ENCODE measurements around the gene PSMD13. TPM values are rescaled to one million over a fixed set of nuclear protein-coding genes. Genes with fewer than 3 reads are reported as not detected.
A peak's percentile ranks its signal among the peaks of the same experiment; 100 is the strongest.

Gene PSMD13
- total RNA-seq, 1 experiment from 2014 or later = 141 TPM

DNA sequence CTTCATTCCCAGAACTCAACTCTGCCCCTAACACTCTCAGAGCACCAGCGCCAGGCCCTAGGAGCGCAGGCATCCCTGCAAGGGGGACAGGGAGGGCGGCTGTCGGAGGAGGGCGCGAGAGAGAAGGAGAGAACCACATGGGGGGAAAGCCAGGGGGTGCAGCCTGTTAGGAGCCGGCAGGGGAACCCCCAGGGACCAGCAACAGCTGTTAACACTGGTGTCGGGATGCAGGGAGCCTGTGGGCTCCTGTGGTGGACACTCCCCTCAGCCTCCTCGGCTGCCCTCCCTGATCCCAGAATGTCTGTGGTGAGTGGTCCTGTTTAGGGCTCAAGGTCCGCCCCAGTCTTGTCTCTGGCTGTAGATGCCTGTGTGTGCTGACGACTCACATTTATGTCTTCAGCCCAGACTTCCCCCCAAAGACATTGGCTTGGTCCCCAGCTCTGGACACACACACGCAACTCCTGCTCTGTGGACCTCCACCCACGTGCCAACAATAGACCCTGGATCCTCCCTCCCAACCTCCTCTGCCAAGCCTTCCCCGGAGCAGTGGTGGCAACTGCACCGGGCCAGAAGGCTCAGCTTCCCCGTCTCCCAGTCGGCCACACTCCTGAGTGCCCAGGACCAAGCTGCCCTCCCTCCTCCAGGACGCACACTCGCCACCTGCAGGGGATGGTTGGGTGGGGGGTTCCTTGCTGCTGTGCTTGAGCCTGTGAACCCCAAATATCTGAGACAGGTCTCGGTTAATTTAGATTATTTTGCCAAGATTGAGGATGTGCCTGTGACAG is 63.4 kb downstream of the PSMD13 start:
- H3K18ac ChIP-seq (ENCODE audit: insufficient read length, low read depth, low read length) = no peak overlapping the region
- no peak overlapping the region for H4K8ac ChIP-seq (replicated peaks; ENCODE audit: insufficient read length, low read depth, low read length)
- no peak overlapping the region for H3T11ph ChIP-seq (ENCODE audit: low read length)
- no peak overlapping the region for H3K4me2 ChIP-seq (ENCODE audit: insufficient read depth, insufficient read length, low read length)
- H3K27ac ChIP-seq (ENCODE audit: insufficient read length, low read depth, low read length) = no peak overlapping the region
- H3K27me3 Mint-ChIP-seq (ENCODE audit: low read depth) = no peaks in the 10 kb centered on the region
- H3K9me3 Mint-ChIP-seq = peaks cover 2 to 10% of the 10 kb centered on the region in 2 experiments; a peak in 3 of 5 replicates
- H3K23me2 ChIP-seq (ENCODE audit: insufficient read length, low read depth, low read length, poor library complexity, severe bottlenecking) = no peaks in the 10 kb centered on the region
- H2BK20ac ChIP-seq (ENCODE audit: low read depth, low read length, poor library complexity, severe bottlenecking) = no peak overlapping the region
- no peak overlapping the region for H3K56ac ChIP-seq (ENCODE audit: insufficient read length, low read depth, low read length)
- no peak overlapping the region for H4K91ac ChIP-seq (ENCODE audit: insufficient read length, low read depth, low read length)
- H4K20me1 ChIP-seq (ENCODE audit: control insufficient read depth, insufficient read depth, insufficient read length) = no peaks in the 10 kb centered on the region
- peaks cover 37 to 52% of the 10 kb centered on the region in 2 experiments for H3K4me1 Mint-ChIP-seq
- TF ChIP-seq, protein P1, sequence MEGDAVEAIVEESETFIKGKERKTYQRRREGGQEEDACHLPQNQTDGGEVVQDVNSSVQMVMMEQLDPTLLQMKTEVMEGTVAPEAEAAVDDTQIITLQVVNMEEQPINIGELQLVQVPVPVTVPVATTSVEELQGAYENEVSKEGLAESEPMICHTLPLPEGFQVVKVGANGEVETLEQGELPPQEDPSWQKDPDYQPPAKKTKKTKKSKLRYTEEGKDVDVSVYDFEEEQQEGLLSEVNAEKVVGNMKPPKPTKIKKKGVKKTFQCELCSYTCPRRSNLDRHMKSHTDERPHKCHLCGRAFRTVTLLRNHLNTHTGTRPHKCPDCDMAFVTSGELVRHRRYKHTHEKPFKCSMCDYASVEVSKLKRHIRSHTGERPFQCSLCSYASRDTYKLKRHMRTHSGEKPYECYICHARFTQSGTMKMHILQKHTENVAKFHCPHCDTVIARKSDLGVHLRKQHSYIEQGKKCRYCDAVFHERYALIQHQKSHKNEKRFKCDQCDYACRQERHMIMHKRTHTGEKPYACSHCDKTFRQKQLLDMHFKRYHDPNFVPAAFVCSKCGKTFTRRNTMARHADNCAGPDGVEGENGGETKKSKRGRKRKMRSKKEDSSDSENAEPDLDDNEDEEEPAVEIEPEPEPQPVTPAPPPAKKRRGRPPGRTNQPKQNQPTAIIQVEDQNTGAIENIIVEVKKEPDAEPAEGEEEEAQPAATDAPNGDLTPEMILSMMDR (conservative IDR thresholded peaks at IDR 0.05) = peak; percentile 54
- no peak overlapping the region for H2AFZ ChIP-seq (ENCODE audit: low read length)
- no peak overlapping the region for H3K9ac ChIP-seq (ENCODE audit: extremely low read depth, insufficient read length, low read length)
- H3K23ac ChIP-seq (ENCODE audit: insufficient read length, low read depth, low read length) = no peak overlapping the region
- no peak overlapping the region for H2BK15ac ChIP-seq (ENCODE audit: low read depth, low read length)
- H4K5ac ChIP-seq (ENCODE audit: insufficient read length, low read depth, low read length) = no peak overlapping the region
- H2BK12ac ChIP-seq (ENCODE audit: insufficient read length, low read depth, low read length) = no peak overlapping the region
- peak overlapping the region; percentile 22 to 81 (median 38); a peak in 4 of 7 replicates for H3K27ac Mint-ChIP-seq
- peak overlapping the region in 1 of 2 experiments; percentile 25; a peak in 2 of 5 replicates for H3K4me3 Mint-ChIP-seq
- no peak overlapping the region for H2BK5ac ChIP-seq (ENCODE audit: insufficient read length, low read length)
- H3K4ac ChIP-seq (ENCODE audit: low read depth, low read length) = no peak overlapping the region
- H2AK5ac ChIP-seq (ENCODE audit: insufficient read length, low read length) = no peak overlapping the region
- no peaks in the 10 kb centered on the region for H3K79me1 ChIP-seq (ENCODE audit: insufficient read depth, low read depth, low read length, poor library complexity, severe bottlenecking)
- no CpG with 5 or more reads among the region's 20 CpGs for WGBS (ENCODE audit: extremely low coverage, insufficient read length, low lambda C conversion rate)
- no peaks in the 10 kb centered on the region for H3K9me3 ChIP-seq (ENCODE audit: control insufficient read depth, low read depth, low read length)
- H3K14ac ChIP-seq (ENCODE audit: insufficient read depth, low read length) = no peak overlapping the region; the same call in 1 of the 2 replicates
- no peaks in the 10 kb centered on the region for H3K27me3 ChIP-seq (ENCODE audit: insufficient read depth, low read length)
- H3K79me2 ChIP-seq (ENCODE audit: insufficient read depth, low read length) = no peaks in the 10 kb centered on the region
- H2BK120ac ChIP-seq (ENCODE audit: low read depth, low read length, poor library complexity, severe bottlenecking) = no peak overlapping the region
- peaks cover 4% of the 10 kb centered on the region; the same call in 1 of the 2 replicates for H3K4me1 ChIP-seq (ENCODE audit: insufficient read depth, low read length)
- peaks cover 1 to 13% (median 7%) of the 10 kb centered on the region in 3 experiments; a peak in 6 of 7 replicates for H3K36me3 Mint-ChIP-seq (ENCODE audit: insufficient read depth in 1 of 3, low read depth in 3 of 3)
- DNase-seq = peak; percentile 79

Other genes starting within 250 kb of the PSMD13 start
- not detected in 2 replicates for gene SCGB1C1, start 43.9 kb upstream of the PSMD13 start, total RNA-seq (2021)
- 44.1 and 49.4 TPM in 2 replicates for gene BET1L, start 29.6 kb upstream of the PSMD13 start, total RNA-seq (2021)
- gene RIC8A, start 29.3 kb upstream of the PSMD13 start, total RNA-seq (2021) = 94.9 and 98.1 TPM in 2 replicates
- gene SIRT3, start 634 bp upstream of the PSMD13 start, total RNA-seq (2021) = 13.2 and 13.9 TPM in 2 replicates
- not detected in 2 replicates for gene NLRP6, start 41.4 kb downstream of the PSMD13 start, total RNA-seq (2021)
- gene PGGHG, start 52.1 kb downstream of the PSMD13 start, total RNA-seq (2021) = 57.9 and 58.3 TPM in 2 replicates
- gene IFITM5, start 62.5 kb downstream of the PSMD13 start, total RNA-seq (2021) = not detected in 2 replicates
- 421 and 425 TPM in 2 replicates for gene IFITM2, start 70.8 kb downstream of the PSMD13 start, total RNA-seq (2021)
- gene IFITM1, start 77.1 kb downstream of the PSMD13 start, total RNA-seq (2021) = 498 and 500 TPM in 2 replicates
- 419 and 425 TPM in 2 replicates for gene IFITM3, start 83.9 kb downstream of the PSMD13 start, total RNA-seq (2021)
- gene B4GALNT4, start 132.5 kb downstream of the PSMD13 start, total RNA-seq (2021) = 101 and 105 TPM in 2 replicates
- 41.7 and 43.8 TPM in 2 replicates for gene PKP3, start 157.2 kb downstream of the PSMD13 start, total RNA-seq (2021)
- gene SIGIRR, start 178.0 kb downstream of the PSMD13 start, total RNA-seq (2021) = 85.7 and 89.7 TPM in 2 replicates
- 12.3 and 13.1 TPM in 2 replicates for gene ANO9, start 205.0 kb downstream of the PSMD13 start, total RNA-seq (2021)
- gene PTDSS2, start 213.3 kb downstream of the PSMD13 start, total RNA-seq (2021) = 53.4 and 55.3 TPM in 2 replicates

All from H9 (cell line).